ENCODE data around the gene MCCC1.

MCCC1 gene

GRCh38 chr3:183099026-183099837 lies at the start of gene MCCC1 (continued):
- peak; percentile 45; the same call in 1 of the 2 replicates for TF ChIP-seq AEBP2 (tag by site-specific recombination; IDR thresholded peaks at IDR 0.05; ENCODE audit: borderline replicate concordance)
- TF ChIP-seq ZNF184 (tag by site-specific recombination; IDR thresholded peaks at IDR 0.05), result no peak
- peak; percentile 72 for TF ChIP-seq ZNF366 (tag by site-specific recombination; conservative IDR thresholded peaks at IDR 0.05)
- no peak for TF ChIP-seq ZNF658 (tag by site-specific recombination; IDR thresholded peaks at IDR 0.05)
- peak; percentile 75 for TF ChIP-seq GLIS1 (tag by site-specific recombination; IDR thresholded peaks at IDR 0.05)
- no peak for TF ChIP-seq REST (tag by site-specific recombination; IDR thresholded peaks at IDR 0.05)
- TF ChIP-seq ZNF544 (tag by site-specific recombination; IDR thresholded peaks at IDR 0.05), result no peak
- no peak for TF ChIP-seq ZNF114 (tag by site-specific recombination; IDR thresholded peaks at IDR 0.05)
- no peak for TF ChIP-seq ZNF10 (tag by site-specific recombination; IDR thresholded peaks at IDR 0.05)
- no peak for TF ChIP-seq ZNF626 (tag by site-specific recombination; IDR thresholded peaks at IDR 0.05)
- no peak for TF ChIP-seq ZNF555 (tag by site-specific recombination; conservative IDR thresholded peaks at IDR 0.05)
- peak; percentile 100 for TF ChIP-seq KLF10 (tag by site-specific recombination; IDR thresholded peaks at IDR 0.05)
- TF ChIP-seq ZNF600 (tag by site-specific recombination; IDR thresholded peaks at IDR 0.05), result peak; percentile 91
- TF ChIP-seq ZNF175 (tag by site-specific recombination; IDR thresholded peaks at IDR 0.05), result no peak
- TF ChIP-seq ZNF354C (tag by site-specific recombination; IDR thresholded peaks at IDR 0.05; ENCODE audit: borderline replicate concordance, low read depth), result no peak
- TF ChIP-seq MYNN (tag by site-specific recombination; IDR thresholded peaks at IDR 0.05; ENCODE audit: borderline replicate concordance), result peak; percentile 17; the same call in 1 of the 2 replicates
- no peak for TF ChIP-seq ZNF221 (tag by site-specific recombination; IDR thresholded peaks at IDR 0.05; ENCODE audit: borderline replicate concordance)
- no peak for TF ChIP-seq ZNF416 (tag by site-specific recombination; IDR thresholded peaks at IDR 0.05)
- no peak for TF ChIP-seq ZNF530 (tag by site-specific recombination; IDR thresholded peaks at IDR 0.05; ENCODE audit: low read depth)
- TF ChIP-seq ZBTB8A (tag by site-specific recombination; IDR thresholded peaks at IDR 0.05), result peak; percentile 97
- TF ChIP-seq ZFP69B (tag by site-specific recombination; IDR thresholded peaks at IDR 0.05), result peak; percentile 70
- no peak for TF ChIP-seq ZNF510 (tag by site-specific recombination; IDR thresholded peaks at IDR 0.05; ENCODE audit: insufficient replicate concordance)
- no peak for TF ChIP-seq ZNF623 (tag by site-specific recombination; IDR thresholded peaks at IDR 0.05)
- TF ChIP-seq ZNF146 (tag by site-specific recombination; IDR thresholded peaks at IDR 0.05), result no peak; the same call in 1 of the 2 replicates
- TF ChIP-seq ZNF433 (tag by site-specific recombination; IDR thresholded peaks at IDR 0.05; ENCODE audit: low read depth), result no peak
- no peak for TF ChIP-seq ZNF239 (tag by site-specific recombination; IDR thresholded peaks at IDR 0.05)
- peak; percentile 71 for TF ChIP-seq ZNF121 (tag by site-specific recombination; IDR thresholded peaks at IDR 0.05)
- no peak for TF ChIP-seq ZNF558 (tag by site-specific recombination; IDR thresholded peaks at IDR 0.05)
- TF ChIP-seq ZNF391 (tag by site-specific recombination; IDR thresholded peaks at IDR 0.05; ENCODE audit: borderline replicate concordance, low read depth), result peak; percentile 81; the same call in 1 of the 2 replicates
- TF ChIP-seq ZNF596 (tag by site-specific recombination; IDR thresholded peaks at IDR 0.05), result no peak
- TF ChIP-seq ZNF639 (tag by site-specific recombination; IDR thresholded peaks at IDR 0.05), result no peak
- TF ChIP-seq ZNF488 (tag by site-specific recombination; IDR thresholded peaks at IDR 0.05), result no peak
- no peak for TF ChIP-seq ATF2 (tag by site-specific recombination; IDR thresholded peaks at IDR 0.05; ENCODE audit: low read depth)
